SW 1271 (cell line): Measurements from ENCODE around the gene C8G.
A peak's percentile ranks its signal among the peaks of the same experiment; 100 is the strongest.

Source experiments
- DNase-seq, 2 experiments: peaks; one replicate each; lab custom pipeline; 2025; lab: John Stamatoyannopoulos, UW

The C8G gene

DNA sequence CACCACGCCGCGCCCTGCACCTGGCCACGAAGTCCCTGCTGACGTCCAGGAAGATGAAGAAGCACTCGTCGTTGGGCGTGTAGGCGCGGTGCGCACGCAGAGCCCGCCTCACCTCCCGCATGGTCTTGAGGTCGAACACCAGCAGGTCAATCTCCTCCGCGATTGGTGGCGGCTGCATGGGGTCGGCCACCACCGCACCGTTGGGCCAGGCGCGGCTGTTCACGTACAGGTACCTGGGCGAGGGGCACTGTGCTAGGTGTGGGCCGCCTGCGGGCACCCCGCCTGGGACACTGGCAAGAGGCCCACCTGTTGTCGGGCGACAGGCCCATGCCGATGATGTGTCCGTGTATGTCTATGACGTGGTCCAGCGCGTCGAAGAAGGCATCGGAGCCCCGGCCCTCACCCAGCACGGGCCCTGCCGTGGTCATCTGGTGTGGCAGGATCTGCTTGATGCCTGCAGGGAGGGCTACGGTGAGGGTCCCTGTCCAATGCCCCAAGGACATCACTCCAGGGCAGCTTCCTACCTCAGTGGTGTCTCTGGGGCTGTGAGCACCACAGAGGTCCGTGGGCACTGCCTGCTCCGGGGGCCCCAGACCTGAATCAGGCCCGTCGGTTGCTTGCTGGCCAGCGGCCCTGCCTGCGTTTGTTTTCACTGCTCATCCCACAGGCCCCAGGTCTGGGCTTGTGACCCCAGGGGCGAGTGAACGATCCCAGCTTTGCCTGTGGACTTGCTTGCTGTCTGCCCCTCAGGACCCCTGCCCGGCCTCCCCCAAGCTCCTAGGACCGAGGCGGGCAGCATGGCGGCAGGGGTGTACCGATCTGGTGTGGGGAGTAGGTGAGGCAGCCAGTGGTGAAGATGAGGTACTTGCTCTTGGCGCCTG lies 3.6 kb upstream of the C8G start:
- no peak for DNase-seq

DNA sequence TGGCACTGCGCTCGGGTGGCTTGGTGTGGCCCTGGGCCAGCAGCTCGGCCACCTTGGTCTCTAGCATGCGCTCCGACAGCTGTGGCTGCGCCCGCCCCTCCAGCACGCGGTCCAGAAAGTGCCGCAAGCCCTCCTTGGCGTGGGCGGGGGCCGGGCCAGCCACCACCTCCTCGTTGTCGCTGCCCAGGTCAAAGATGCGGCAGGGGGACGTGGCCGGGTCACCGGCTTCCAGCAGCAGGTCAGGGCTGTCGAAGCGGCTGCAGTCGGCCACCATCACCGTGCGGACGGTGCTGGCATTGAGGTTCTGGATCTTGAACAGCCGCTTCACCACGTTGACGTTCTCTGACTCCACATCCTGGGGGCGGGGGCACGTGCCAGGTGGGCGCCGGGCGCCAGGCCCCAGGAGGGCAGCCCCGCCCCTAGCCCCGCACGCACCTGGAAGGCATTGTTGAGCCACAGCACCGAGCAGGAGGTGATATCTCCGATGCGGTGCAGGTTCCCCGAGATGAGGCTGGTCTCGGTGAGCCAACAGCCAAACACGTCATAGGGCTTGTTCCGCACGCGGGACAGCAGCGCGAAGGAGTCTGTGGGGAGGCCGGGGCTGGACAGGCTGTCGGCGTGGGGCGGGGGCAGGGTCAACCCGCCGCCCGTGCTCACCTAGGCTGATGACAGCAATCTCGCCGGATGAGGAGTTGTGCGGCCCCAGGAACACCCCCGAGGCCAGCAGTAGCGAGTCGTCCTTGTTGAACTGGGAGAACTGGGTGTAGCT lies 2.7 kb upstream of the C8G start:
- no peak for DNase-seq

DNA sequence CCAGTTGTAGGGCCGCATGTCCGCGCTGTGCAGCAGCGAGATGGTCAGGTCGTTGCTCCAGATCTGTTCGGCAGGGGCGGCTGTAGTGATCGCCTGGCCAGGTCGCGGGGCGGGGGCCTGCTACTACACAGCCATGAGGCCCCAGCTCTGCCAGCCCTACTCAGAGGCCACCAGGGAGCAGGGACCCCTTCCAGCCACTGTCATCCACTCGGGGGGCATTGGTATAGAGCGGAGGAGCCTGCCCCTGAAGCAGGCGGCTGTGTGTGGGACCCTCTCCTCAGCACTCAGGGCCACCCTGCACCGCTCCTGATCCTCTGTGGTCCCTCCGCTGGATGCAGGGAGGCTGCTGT lies 2.2 kb upstream of the C8G start:
- no peak for DNase-seq

DNA sequence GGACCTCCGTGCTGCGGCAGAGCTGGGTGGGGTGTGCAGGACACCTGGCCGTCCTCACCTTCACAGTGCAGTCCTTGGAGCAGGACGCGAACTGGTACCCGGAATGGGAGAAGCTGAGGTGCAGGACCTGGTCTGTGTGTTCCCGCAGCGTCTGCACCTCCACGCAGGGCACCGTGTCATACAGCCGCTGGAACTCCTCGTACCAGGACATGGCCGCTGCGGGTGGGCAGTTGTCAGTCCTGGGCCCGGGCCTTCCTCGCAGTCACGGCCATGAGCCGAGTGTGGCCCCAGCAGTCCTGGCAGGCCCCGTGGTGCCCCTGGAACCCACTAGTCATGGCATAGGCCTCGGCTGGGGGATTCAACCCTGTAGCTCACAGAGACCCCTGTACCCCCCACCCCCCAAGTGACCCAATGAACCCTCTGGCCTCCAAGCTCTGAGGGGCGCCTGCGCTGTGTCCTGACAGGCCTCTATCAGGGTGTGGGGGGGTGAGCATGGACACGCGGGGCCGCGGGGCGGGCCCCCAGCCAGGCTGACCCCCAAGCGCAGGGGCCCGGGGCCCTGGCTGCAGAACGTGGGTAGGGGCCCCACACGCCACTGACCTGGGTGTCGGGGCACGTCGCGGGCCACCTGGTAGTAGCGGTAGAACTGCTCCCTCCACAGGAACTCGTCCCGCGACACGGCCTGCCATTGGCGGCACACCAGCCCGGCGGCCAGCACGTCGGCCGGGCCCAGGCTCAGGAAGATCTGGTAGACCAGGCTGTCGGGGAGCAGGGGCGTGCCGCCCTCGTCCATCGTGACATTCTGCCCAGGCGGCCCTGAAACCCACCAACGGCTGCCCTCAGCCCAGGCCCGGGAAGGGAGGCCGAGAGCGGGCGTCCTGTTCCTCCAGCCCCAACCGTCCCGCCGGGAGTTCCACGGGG lies 1.5 kb upstream of the C8G start:
- DNase-seq = peak in 1 of 2 experiments; percentile 35

DNA sequence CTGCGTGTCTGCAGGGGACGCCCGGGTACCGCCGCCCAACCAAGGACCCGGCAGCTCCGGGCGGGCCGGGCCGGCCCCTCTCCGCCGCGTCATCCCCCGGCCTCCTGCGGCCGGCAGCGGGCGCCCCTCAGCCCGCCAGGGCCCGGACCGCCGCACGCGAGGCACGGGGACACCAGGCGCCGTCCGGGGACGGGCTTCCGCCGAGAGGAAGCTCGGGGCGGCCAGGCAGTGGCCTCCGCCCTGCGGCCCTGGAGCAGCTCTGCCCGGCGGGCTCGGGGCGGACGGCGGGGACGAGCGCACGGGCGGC lies 878 bp upstream of the C8G start:
- no peak for DNase-seq

DNA sequence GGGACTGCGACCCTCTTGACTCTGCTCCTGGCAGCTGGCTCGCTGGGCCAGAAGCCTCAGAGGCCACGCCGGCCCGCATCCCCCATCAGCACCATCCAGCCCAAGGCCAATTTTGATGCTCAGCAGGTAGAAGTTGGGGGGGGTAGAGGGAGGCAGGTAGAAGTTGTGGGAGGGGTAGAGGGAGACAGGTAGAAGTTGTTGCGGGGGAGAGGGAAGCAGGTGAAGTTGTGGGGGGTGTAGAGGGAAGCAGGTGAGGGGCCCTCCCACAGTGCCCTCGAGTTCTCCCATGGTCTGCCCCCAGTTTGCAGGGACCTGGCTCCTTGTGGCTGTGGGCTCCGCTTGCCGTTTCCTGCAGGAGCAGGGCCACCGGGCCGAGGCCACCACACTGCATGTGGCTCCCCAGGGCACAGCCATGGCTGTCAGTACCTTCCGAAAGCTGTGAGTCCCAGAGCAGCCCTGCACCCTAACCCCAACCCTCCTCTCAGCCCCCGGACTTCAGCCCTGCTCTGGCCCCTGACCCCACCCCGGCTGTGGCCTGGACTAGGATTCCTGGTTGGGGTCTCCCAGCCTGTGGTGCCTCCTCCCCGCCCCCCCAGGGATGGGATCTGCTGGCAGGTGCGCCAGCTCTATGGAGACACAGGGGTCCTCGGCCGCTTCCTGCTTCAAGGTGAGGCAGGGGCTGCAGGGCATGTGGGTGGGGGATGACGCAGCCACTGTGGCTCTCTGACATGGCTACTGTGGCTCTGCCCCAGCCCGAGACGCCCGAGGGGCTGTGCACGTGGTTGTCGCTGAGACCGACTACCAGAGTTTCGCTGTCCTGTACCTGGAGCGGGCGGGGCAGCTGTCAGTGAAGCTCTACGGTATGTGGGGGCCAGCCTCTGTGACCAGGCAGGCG lies 537 bp downstream of the C8G start:
- DNase-seq = no peak

DNA sequence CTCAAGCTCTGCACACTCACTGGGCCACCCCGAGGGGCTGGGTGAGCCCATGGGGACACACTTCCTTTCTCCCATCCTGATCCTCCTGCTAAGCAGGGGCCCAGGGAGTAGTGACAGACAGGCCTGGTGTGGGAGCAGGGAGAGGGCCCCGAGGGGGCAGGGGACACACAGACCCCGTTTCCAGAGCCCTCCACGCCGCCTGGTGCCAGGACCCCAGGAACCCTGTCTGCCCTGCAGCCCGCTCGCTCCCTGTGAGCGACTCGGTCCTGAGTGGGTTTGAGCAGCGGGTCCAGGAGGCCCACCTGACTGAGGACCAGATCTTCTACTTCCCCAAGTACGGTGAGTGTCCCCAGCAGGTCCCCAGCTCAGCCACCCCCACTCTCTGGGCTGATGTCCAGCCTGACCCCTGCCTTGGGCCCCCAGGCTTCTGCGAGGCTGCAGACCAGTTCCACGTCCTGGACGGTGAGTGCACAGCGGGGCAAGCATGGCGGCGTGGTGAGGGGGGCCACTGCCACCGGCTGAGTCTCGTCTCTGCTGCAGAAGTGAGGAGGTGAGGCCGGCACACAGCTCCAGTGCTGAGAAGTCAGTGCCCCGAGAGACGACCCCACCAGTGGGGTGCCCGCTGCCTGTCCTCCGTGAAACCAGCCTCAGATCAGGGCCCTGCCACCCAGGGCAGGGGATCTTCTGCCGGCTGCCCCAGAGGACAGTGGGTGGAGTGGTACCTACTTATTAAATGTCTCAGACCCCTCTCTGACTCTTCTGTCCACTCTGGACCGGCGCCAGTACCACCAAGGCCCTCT lies 1.4 kb downstream of the C8G start:
- no peak for DNase-seq

DNA sequence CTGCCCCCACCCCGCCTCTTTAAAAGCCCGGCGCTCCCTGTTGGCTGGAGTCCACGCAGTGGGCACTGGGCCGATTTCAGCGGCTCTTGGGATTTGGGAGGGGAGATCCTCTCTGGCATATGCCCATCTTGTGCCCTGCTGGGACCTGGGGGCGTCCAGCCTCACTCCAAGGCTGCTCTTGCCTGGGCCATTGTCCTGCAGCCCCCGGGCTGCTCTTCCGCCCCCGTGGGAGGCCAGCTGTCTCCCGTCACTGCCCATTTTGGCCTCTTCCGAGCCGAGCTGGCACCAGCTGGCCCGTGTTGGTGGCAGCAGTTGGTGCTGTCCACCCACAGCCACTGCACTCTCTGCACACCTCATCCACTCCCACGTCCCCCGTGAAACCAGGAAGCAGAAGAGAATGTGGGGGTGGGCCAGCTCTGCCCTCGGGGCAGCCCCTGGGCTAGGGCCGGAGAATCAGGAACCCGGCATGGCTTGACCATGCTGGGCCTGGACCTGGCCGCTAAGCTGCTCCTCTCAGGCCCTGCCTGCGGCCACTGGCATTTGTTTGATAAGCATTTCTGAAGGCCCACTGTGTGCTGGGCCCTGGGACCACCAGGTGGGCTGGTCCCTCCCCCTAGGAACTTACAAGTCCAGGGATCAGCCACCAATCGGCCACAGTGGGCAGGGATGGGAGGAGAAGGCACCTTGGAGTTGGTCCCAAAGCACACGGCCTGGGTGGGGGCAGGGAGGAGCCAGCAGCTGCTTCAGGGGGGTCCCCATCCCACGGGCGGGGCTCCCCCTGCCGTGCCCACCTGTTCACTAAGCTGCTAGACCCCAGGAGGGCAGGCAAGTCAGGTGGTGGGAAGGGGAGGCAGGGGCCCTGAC lies 2.2 kb downstream of the C8G start:
- no peak for DNase-seq

DNA sequence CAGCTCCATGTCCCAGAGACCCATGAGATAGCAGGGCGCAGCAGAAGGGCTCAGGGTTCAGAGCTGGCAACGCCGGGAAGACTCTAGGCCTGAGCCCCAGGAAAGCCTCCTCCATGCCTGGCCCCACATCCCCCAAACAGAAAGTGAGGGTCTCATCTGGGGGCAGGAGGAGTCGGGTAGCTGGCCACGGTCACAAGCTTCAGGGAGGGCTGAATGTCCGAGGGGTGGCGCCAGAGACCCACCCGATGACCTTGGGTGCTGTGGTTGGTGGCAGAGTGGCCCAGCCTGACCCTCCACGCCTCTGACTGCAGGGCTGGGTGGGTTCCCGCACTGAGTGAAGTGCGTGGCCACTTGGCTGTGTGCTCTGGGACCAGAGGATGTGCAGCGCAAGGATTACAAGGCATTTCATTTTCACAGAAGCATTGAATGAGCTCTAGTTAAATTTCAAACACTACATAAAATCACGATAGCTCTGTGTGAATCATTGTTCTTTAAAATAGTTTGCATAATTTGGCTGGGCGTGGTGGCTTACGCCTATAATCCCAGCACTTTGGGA lies 3.0 kb downstream of the C8G start:
- DNase-seq = peak in 1 of 2 experiments; percentile 51

DNA sequence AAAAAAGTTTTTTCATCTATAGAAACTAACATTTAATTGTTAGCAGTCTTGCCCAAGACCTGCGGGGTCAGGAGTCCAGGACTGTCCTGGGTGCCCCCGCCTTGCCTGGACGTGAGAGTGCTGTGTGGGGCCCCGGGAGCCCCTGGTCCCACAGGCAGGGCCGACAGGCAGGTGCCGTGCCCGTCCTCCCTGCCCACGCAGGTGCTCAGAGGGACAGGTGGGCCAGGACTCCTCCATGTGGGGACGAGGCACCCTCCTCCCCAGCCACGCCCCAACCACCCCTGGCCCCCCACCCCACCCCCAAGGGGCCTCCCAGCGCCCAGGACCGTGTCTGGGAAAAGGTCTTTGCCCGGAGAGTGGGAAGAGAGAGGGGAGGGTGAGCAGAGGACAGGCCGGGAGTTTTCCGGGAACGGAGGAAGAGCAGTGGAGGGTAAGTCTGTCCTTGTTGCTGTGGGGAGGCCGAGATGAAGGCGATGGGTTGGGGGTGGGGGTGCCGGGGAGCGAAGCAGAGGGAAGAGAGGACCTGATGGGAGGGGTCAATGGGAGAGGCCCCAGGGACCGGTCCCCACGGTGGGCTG lies 4.3 kb downstream of the C8G start:
- DNase-seq = no peak

DNA sequence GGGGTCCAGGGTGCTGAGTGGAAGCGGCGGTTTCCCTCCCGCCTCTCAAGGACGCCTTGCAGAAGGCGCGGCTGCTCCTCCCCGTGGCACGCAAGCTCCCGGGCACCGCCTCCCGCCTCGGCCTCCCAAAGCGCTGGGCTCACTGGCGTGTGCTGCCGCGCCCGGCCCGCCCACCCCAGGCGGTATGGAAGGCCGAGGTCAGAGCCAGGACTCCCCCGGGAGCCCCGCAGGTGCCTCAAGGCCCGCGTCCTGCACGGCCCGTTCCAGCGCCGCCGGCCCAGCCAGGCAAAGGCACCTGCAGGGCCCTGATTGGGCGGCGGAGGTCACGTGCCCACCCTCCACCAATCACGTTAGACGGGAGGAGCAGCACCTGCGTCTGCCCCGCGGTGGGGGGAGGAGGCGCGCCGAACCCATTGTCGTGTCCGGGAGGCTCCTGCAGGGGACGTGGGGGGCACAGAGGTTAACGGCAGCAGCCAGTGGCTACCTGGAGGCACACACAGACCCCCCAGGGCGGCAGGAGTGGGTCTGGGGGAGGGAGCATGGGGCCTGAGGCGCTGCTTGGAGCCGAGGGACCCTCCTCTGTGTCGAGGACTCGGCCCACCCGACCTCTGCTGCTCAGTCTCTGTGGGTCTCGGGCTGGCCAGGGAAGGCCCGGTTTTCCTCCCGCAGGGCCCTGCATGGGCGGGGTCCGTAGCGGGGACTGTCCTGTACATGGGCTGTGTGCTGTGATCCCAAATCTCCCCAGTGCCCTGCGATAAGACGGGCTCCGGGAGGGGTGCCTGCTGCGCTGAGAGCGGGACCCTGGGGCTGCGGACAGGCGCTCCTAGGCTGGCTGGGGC lies 5.0 kb downstream of the C8G start:
- peak; percentile 73 to 90 for DNase-seq

DNA sequence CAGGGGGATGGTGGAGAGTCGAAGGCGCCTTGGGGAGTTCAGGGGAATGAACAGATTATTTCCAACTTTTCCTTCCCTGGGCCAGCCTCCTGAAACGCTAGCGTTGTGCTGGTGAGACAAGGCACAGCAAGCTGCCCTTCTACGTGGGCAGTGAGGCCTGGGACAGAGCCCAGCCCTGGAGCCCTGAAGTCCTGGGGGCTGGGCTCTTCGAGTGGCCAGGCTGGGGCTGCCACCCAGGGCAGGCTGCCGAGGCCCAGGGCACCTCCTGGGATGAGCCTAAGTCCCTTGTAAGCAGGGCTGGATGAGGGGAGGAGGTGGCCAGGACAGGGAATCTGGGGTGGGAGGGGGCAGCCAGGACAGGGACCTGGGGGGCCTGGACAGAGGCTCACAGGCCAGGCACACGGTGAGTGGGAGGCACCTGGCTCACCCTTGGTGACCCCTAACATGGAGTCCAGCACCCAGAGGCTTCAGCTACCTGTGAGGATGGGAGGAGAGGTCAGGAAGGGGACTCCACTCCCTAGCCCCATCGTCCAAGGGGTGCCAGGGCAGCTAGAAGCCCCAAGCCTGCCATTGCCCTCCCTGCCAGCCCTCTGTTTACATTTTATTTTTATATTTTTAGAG lies 5.7 kb downstream of the C8G start:
- peak in 1 of 2 experiments; percentile 23 for DNase-seq

DNA sequence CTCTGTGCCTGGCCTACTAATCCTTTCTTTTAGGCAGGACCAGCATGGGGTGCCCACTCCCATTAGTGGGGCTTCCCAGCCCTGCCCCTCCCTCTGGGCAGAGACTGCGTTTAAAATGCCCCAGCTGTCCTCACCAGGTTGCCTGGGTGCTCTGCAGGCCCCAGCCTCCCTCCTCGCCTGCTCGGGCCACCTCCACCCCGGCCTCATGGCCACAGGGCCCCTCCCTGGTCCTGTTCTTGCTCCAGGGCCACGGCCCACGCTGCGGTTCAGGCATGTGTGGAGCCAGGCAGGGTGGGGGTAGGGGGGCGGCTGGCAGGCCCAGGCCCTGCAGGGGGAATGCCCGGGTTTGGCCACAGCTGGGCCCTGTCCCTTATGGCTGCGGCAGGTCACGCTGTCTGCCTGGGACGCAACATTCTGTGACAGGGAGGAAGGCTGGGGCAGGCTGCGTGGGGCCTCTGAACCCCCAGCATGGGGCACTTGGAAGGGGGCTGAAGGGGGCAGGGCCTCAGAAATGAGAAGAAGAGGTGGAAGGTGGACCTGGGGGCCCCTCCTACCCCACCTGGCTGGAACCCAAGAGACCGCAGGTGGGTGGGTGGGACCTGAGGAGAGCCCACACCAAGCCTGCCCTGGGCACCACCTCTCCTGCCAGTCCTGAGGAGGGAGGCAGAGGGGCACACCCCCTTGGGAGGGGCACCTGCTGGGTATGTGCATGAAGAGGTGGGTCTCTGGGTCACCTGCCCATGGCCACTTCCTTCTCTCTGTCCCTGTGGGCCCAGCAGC lies 6.7 kb downstream of the C8G start, which contains the start of gene LCN12:
LCN12 (plus strand) TSS at position 733 of the 780 bp plus-strand sequence. CDS start 55 bp downstream, outside the sequence.
- DNase-seq = no peak

DNA sequence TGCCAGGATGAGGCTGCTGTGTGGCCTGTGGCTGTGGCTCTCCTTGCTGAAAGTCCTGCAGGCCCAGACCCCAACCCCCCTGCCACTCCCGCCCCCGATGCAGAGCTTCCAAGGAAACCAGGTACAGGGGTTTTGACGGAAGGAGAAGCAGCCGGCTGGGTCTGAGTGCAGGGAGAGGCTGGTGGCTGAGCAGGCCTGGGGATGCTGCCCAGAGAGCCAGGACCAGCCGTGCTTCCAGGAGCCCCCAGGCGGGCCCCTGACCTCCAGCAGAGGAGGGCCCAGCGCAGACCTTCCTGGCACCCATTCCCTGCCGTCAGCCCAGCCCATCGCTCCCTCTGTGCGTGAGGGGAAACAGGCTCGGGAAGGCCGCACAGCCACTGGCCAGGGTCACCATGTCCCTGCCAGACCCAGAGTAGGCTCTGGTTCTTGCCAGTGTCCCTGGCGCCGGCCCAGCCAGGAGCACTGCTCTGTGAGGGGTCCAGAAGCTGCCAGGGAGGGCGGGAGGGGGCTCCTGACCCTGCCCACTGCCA lies 7.3 kb downstream of the C8G start:
- DNase-seq = no peak

DNA sequence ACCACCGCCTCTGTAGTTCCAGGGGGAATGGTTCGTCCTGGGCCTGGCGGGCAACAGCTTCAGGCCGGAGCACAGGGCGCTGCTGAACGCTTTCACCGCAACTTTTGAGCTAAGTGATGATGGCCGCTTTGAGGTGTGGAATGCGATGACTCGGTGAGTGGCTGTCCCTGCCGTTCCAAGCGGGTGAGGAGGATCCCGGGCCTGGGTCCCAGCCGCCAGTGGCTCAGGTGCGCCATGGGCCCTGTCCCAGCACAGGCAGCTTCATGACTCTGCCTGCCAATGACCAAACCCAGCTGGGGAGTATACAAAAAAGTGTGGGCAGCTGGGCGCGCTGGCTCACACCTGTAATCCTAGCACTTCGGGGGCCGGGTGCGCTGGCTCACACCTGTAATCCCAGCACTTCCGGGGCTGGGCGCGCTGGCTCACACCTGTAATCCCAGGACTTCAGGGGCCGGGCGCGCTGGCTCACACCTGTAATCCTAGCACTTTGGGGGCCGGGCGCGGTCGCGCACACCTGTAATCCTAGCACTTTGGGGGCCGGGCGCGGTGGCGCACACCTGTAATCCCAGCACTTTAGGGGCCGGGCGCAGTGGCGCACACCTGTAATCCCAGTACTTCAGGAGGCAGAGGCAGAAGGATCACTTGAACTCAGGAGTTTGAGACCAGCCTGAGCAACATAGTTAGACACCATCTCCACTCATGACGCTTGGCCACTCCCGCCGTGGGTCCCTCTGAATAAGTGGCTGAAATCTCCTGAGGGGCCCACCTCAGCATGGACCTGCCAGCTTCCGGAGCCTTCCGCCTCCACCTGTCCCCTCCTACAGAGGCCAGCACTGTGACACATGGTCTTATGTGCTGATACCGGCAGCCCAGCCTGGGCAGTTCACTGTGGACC lies 8.1 kb downstream of the C8G start:
- DNase-seq = no peak
